Vagina (tissue), 2 donors: ENCODE data around the gene MBLAC1.

Source experiments
- POLR2AphosphoS5 ChIP-seq, 2 donors: sonication (generic); formaldehyde crosslinking; IDR thresholded peaks; one replicate each; pipeline ENCODE4 v1.9.0; 2017; ENCODE audit warnings: antibody characterized with exemption in 2 of 2, mild to moderate bottlenecking in 2 of 2, low read depth in 1 of 2; ENCODE audit not compliant: insufficient read depth in 1 of 2
- TF ChIP-seq, protein P1 (sequence below), 3 experiments: fragments of 450-650 bp in 2 of 3; fragments of 200-600 bp in 1 of 3; sonication (generic) in 1 of 3; IDR thresholded peaks; one replicate each; pipeline ENCODE4 v1.5.1; 2017 to 2019; ENCODE audit warnings: antibody characterized with exemption in 3 of 3, mild to moderate bottlenecking in 2 of 3, moderate library complexity in 2 of 3

DNA sequence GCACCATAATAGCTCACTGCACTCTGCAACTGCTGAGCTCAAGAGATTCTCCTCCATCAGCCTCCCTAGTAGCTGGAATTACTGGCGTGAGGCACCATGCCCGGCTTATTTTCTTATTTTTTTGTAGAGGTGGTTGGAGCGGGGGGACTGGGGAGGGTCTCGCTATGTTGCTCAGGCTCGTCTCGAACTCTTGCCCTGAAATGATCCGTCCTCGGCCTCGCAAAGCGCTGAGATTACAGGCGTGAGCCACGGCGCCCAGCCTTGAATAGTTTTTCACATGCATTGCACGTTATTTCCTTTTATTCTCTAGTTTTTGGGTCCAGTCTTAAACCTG lies 21.4 kb downstream of the MBLAC1 start:
- TF ChIP-seq, protein P1, sequence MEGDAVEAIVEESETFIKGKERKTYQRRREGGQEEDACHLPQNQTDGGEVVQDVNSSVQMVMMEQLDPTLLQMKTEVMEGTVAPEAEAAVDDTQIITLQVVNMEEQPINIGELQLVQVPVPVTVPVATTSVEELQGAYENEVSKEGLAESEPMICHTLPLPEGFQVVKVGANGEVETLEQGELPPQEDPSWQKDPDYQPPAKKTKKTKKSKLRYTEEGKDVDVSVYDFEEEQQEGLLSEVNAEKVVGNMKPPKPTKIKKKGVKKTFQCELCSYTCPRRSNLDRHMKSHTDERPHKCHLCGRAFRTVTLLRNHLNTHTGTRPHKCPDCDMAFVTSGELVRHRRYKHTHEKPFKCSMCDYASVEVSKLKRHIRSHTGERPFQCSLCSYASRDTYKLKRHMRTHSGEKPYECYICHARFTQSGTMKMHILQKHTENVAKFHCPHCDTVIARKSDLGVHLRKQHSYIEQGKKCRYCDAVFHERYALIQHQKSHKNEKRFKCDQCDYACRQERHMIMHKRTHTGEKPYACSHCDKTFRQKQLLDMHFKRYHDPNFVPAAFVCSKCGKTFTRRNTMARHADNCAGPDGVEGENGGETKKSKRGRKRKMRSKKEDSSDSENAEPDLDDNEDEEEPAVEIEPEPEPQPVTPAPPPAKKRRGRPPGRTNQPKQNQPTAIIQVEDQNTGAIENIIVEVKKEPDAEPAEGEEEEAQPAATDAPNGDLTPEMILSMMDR (IDR thresholded peaks at IDR 0.05): no peak
- no peak for TF ChIP-seq POLR2AphosphoS5 (IDR thresholded peaks at IDR 0.05; ENCODE audit: insufficient read depth in 1 of 2, low read depth in 1 of 2)
